Stromal cell of bone marrow (primary cell): ENCODE data around the gene LRRC63.
"Not testable (repeated sequence)": the region's sequence is repeated elsewhere in the genome, so short reads cannot be mapped to it uniquely, and the experiment has no call there.

Source experiments
- DNase-seq: peaks from one replicate; pipeline ENCODE4 v3.0.0-alpha.2; 2012; ENCODE audit warnings: low read depth

Gene LRRC63

GRCh38 chr13:46211483-46212351, at the start of gene LRRC63:
LRRC63 (plus strand) TSS chr13:46211928; CDS start chr13:46213035, 1,107 bp downstream.
- DNase-seq = no peak

GRCh38 chr13:46162741-46163140, 49.0 kb upstream of the LRRC63 start:
- DNase-seq = not testable (repeated sequence)

DNA sequence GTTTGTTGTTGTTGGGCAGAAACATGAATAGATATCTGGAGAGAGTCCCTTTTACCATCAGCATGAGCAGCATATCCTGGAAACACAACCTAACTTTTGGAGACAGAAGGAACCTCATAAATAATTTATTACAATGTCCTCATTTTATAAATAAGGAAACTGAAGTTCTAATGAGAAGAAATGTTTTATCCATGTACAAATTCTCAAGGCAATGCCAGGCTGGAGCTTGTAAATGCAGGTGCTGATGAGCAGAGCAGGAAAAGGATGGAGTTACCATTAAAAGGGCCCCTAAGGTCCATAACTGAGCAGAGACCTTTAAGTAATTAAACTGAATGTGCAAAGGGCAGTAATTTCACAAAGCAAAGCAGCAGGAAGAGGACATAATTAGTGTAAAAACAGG, 47.1 kb upstream of the LRRC63 start:
- DNase-seq = no peak

GRCh38 chr13:46165485-46166223, 46.1 kb upstream of the LRRC63 start:
- DNase-seq = no peak

DNA sequence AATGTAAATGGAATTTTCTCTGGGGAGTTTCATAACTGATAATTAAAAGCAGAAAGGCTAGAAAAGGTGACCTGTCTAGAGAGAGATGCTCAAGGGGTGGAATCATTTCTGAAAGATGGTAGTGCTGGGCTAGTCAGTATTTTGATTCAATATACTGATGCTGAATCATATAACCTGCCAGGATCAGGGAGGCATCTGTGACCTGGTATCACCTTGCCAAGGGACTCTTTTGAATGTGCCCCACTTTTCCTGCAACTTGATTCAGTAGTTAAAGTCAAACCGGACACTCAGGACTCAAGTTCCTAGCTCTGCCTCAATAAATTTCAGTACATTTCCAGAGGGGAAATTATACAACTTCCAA, 45.5 kb upstream of the LRRC63 start:
- DNase-seq = no peak

GRCh38 chr13:46166947-46167610, 44.6 kb upstream of the LRRC63 start:
- no peak for DNase-seq

DNA sequence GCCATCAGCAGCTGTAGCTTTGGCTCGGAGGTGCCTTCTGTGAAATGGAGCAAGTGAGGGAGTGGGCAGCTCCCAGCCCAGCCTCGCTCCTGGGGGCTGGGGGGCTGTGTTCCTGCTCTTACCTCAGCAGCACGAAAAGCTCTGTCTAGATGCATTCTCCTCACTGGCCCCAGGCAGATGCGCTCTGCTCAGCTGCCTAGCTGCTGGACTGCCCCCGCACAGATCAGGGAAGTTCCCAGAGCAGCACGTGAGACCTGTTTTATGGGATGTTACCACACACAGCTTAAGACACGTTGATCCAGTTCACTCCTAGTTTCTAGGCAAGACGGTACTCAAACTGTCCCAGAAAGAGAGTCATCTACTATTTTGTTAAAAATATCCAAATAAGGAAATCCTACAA, 43.4 kb upstream of the LRRC63 start:
- DNase-seq = no peak

DNA sequence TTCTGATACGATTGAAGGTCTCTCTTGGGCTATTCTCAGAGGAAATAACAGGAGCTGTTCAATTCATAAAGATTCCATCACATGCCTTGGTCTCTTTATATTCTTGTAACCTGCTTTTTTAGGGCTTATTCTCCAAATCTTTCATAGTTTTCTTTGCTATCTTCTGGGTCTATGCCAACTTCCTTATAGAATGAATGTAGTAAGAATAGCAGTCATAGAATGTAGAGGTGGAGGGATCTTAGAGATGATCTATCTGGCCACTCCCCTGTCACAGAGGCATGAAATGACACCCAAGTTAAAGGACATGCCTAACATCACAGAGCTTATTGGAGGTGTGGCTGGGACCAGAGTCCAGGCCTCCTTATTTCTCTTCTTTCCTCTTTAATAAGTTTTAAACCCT, 42.9 kb upstream of the LRRC63 start:
- no peak for DNase-seq

DNA sequence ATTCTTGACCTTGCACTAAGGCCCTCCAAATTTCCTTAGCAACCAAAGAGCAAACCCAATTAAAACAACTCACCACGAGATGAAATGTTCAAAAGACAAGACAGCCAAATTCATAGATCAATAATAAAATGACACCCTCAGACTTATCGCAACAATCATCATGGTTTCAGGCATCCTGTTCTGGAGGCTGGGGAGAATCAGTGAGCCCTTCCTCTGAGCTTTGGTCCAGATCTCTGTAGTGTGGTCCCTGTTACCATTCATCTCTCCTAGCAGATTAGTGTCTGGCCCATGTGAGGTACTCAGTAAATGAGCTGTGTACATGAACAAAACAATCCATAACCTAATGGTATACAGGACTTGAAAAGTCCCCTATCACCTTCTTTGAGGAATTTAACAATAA, 42.0 kb upstream of the LRRC63 start:
- no peak for DNase-seq

DNA sequence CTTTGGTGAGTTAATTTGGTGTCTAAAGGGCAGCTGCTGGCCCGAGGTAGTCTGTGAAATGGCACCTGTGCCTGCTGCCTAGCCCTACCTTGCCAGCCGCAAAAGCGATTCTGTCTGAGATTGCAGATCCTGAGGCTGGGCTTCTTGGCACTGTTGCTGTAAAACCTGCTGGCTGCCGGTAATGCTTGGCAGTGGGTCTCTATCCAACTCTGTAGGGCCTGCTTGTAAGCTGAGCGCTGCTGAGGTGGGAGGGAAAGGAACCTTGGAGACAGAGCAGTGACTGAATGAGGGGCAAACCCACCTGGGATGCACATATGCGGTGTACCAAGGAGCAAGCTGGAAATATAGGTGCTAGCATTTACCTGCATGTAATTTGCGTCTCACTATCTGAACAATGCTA, 41.5 kb upstream of the LRRC63 start:
- DNase-seq = no peak

DNA sequence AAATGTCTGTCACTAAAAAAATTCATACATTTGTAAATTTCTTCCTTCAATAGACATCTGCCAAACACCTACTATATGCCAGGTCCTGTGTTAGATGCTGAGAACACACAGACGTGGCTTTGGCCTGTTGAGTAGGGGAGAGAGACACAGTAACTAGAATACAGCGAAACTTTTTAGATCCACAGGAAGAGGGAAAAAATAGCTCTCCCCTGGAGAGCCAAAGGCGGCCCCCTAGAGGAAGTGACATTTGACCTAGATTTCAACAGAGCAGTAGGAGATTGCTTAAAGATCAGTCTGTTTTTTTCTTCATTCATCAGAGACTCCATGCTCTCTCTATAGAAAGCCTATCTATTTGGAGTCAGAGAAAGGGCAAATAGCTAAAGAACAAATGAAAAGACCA, 41.0 kb upstream of the LRRC63 start:
- no peak for DNase-seq

DNA sequence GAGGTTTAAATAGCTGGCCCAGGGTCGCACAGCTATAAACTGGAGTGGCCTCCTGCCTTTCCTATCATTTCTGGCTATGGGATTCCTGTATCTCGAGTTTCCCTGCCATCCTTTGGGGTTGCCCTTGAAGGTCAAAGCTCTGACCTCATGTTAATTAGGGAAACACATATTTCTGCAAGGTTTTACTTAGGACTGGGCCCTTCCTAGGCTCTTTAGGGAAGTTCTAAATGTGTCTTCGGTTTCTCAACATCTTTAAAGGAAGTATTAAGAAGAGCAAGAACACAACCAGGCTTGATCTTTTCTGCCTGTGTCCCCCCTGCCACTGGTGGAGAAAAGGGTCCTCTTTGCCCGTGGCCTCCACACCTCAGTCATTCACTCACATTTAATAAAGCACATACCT, 40.5 kb upstream of the LRRC63 start:
- DNase-seq = no peak

- DNase-seq = no peak
Observed at GRCh38 chr13:46171739-46172138, 40.0 kb upstream of the LRRC63 start.

DNA sequence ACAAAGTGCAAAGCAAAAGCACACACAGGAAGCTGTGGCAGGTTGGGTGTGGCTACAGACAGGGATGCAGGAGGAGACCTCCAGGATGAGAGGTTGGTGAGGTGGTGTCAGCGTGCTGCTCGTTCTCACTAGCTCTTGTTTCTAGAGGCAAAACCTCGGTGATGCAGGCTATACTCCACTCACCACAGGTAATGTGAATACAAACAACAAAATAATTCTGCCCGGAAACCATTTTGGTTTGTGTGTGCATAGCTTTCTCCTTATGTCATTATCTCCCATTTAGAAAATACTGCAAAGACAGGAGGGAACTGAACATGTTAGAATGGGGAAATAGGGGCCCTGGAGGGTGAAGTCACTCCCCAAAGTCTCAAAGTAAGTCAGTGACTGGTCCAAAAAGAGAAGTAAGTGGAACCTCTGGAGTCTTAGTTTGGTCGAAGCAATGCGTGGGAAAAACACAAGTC, 39.2 kb upstream of the LRRC63 start:
- no peak for DNase-seq

GRCh38 chr13:46173656-46174055, 38.1 kb upstream of the LRRC63 start:
- no peak for DNase-seq

GRCh38 chr13:46176756-46177155, 35.0 kb upstream of the LRRC63 start:
- no peak for DNase-seq

- no peak for DNase-seq
Observed at GRCh38 chr13:46178143-46178542, 33.6 kb upstream of the LRRC63 start.

DNA sequence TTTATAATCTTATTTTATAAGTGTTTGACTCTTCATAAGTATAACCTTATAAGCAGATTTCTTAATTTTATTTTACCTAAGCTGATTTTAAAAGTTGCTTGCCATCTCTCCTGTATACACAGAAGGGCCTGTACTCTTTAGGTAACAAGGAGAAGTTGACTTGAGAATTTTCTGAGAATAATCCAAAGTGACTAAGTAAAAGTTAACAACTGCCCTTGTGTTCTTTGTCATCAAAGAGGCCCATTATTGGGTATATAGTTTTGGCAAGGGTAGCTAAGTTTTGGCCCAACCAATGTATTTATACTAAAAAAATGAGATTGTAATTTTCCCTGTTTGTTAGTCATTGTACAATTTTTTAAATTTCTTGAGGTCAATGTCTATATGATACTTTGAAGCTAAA, 32.9 kb upstream of the LRRC63 start:
- DNase-seq = no peak

DNA sequence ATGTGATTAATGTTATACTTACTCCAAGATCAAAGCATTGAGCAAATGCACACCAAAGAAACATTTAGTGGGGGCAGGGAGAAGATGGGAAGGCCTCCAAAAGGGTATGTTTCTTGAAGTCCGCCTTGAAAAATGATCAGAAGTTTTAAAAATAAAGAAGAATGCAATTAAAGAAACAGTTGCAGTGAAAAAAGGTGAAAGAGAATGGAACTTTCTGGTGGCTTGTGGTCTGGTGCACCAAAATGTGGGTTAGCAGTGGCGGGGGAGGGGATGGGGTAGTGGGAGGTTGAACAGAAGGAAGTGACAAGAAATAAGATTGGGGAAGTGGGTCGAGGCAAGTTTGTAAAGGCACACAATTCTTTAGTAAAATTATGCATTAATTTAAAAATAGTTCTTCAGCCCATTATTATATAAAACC, 32.2 kb upstream of the LRRC63 start:
- DNase-seq = no peak

DNA sequence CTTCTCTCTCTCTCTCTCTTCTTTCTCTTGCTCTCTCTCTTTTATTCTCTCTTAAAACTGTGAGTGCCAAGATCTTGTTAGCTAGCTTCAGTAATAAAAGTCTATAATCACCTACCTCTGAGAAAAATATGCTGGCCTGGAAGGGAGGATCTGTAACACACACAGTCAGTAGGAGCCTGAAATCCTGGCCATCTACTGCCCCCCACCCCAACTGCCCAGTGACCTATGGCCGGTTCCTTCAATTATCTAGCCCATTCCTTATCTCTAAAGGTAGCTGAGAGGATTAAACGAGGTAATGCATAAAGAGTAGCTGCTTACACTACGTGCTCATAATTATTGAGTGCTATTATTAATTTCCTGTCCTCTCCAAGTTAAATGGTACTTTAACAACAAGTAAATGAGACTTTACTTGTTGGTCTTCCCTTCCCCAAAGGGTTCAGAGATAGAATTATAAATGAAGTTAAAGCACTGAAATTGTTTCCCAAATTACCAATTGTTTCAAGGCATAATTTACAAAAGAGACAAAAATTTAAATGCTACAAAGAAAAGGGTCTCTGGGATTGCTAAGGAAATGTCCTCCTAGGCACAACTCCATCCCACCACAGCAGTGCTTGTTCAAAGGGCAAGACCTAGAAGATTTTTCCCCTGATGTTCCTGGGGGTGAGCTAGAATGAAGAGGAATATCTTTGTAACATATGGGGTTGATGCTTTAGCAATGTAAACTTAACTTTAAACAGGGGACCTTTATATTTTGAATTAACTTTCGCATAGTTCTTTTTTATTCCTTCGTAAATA, 31.6 kb upstream of the LRRC63 start:
- DNase-seq = no peak

DNA sequence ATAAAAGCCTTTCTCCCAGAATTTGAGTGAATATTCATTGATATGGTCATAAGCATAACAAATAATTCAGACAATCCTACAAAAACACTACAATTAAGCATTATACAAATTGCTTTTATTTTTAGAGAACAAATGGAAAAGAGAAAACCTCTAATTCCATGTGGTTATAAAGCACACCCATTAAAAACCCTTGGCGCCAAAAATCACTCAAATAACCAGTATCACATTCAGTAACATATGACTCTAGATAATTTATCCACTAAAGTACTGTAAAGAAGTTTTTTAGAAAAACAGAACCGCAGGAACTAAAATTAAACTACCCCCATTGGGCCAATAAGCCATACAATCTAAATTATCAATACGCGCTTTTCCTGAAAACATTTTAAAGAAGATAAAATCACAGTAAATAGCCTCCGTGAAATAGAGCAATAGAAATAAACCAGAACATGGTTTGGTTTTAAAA, 30.3 kb upstream of the LRRC63 start:
- DNase-seq = no peak
